Glutamatergic neuron (in vitro differentiated cells): ENCODE data around the gene SCT. TPM values are rescaled to one million over a fixed set of nuclear protein-coding genes. Genes with fewer than 3 reads are reported as not detected.
"Not testable (repeated sequence)": the region's sequence is repeated elsewhere in the genome, so short reads cannot be mapped to it uniquely, and the experiment has no call there.

Experiments
- DNase-seq: peaks from one replicate; pipeline ENCODE4 v3.0.0; 2022
- H3K27ac Mint-ChIP-seq: one replicate; pipeline ENCODE4 v1.8.0; 2020; ENCODE audit warnings: mild to moderate bottlenecking, mixed read lengths, inconsistent platforms; ENCODE audit not compliant: unreplicated experiment
- H3K27me3 Mint-ChIP-seq: one replicate; pipeline ENCODE4 v1.8.0; 2020; ENCODE audit warnings: mild to moderate bottlenecking, moderate library complexity, mixed read lengths, inconsistent platforms; ENCODE audit not compliant: unreplicated experiment
- H3K36me3 Mint-ChIP-seq: one replicate; pipeline ENCODE4 v1.8.0; 2020; ENCODE audit warnings: mild to moderate bottlenecking, mixed read lengths, inconsistent platforms; ENCODE audit not compliant: unreplicated experiment
- H3K4me1 Mint-ChIP-seq: one replicate; pipeline ENCODE4 v1.8.0; 2020; ENCODE audit warnings: mild to moderate bottlenecking, low read depth, mixed read lengths, inconsistent platforms; ENCODE audit not compliant: unreplicated experiment
- H3K4me3 Mint-ChIP-seq: one replicate; pipeline ENCODE4 v1.8.0; 2020; ENCODE audit warnings: mild to moderate bottlenecking, mixed read lengths, inconsistent platforms; ENCODE audit not compliant: unreplicated experiment
- H3K9me3 Mint-ChIP-seq: one replicate; pipeline ENCODE4 v1.8.0; 2020; ENCODE audit warnings: mild to moderate bottlenecking, moderate library complexity, mixed read lengths, inconsistent platforms; ENCODE audit not compliant: unreplicated experiment
- total RNA-seq: library from RNA; stranded (reverse); fragmentation: NEBNext Ultra II Directional; extraction: Animal tissue kit (Norgen Biotek cat#: 25700); gene quantifications from one replicate; pipeline ENCODE4 v1.2.1, GENCODE V29; 2021; ENCODE audit not compliant: unreplicated experiment
- TF ChIP-seq, protein P1 (sequence below): fragments of 200-600 bp; sonication (generic); IDR thresholded peaks from one replicate; pipeline ENCODE4 v1.5.0; 2021; ENCODE audit not compliant: partially characterized antibody, unreplicated experiment

SCT gene
- total RNA-seq, 1 donor from 2014 or later = not detected

DNA sequence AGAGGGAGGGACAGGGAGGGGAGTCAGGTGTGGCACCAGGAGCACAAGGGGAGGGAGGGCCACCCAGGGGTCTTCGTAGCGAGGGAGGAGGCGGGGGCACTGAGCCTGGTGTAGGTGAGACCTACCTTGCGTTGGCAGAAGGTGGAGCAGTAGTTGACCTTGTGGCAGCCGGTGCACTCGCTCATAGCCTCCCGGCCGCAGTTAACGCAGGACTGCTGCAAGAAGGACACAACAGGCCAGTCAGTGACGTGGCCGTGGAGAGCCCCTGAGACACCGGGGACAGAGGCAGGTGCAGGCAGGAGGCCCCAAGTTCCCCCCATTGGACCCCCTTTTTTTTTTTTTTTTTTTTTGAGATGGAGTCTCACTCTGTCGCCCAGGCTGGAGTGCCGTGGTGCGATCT is 26.9 kb upstream of the SCT start:
- H3K4me3 Mint-ChIP-seq = no peak overlapping the region
- no peaks in the 10 kb centered on the region for H3K4me1 Mint-ChIP-seq
- DNase-seq = no peak
- no peak overlapping the region for H3K27ac Mint-ChIP-seq
- TF ChIP-seq, protein P1, sequence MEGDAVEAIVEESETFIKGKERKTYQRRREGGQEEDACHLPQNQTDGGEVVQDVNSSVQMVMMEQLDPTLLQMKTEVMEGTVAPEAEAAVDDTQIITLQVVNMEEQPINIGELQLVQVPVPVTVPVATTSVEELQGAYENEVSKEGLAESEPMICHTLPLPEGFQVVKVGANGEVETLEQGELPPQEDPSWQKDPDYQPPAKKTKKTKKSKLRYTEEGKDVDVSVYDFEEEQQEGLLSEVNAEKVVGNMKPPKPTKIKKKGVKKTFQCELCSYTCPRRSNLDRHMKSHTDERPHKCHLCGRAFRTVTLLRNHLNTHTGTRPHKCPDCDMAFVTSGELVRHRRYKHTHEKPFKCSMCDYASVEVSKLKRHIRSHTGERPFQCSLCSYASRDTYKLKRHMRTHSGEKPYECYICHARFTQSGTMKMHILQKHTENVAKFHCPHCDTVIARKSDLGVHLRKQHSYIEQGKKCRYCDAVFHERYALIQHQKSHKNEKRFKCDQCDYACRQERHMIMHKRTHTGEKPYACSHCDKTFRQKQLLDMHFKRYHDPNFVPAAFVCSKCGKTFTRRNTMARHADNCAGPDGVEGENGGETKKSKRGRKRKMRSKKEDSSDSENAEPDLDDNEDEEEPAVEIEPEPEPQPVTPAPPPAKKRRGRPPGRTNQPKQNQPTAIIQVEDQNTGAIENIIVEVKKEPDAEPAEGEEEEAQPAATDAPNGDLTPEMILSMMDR = no peak
- H3K9me3 Mint-ChIP-seq = no peaks in the 10 kb centered on the region
- H3K27me3 Mint-ChIP-seq = no peaks in the 10 kb centered on the region
- no peaks in the 10 kb centered on the region for H3K36me3 Mint-ChIP-seq

- H3K4me1 Mint-ChIP-seq, H3K27ac Mint-ChIP-seq, H3K27me3 Mint-ChIP-seq, H3K36me3 Mint-ChIP-seq, H3K4me3 Mint-ChIP-seq, DNase-seq, H3K9me3 Mint-ChIP-seq: not testable (repeated sequence)
Measured at GRCh38 chr11:653136-653535, 26.2 kb upstream of the SCT start.

DNA sequence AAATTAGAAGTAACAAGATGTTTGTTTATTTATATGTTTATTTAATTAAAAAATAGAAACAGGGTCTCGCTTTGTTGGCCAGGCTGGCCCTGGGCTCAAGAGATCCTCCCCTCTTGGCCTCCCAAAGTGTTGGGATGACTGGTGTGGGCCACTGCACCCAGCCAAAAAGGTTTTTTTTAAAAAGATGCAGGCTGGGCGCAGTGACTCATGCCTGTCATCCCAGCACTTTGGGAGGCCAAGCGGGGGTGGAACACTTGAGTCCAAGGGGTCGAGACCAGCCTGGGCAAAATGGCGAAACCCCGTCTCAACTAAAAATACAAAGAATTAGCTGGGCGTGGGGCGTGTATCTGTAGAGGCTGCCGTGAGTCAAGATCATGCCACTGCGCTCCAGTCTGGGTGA is 23.5 kb upstream of the SCT start:
- Mint-ChIP-seq H3K4me3 (no peak overlapping the region), H3K9me3 (no peaks in the 10 kb centered on the region), H3K36me3 (no peaks in the 10 kb centered on the region), H3K4me1 (peaks cover 3% of the 10 kb centered on the region), H3K27ac (no peak overlapping the region), H3K27me3 (no peaks in the 10 kb centered on the region)
- DNase-seq = no peak
- TF ChIP-seq, protein P1 = no peak

GRCh38 chr11:647672-648158 is 20.7 kb upstream of the SCT start:
- not testable (repeated sequence) for H3K4me3 Mint-ChIP-seq, H3K36me3 Mint-ChIP-seq, H3K9me3 Mint-ChIP-seq, DNase-seq, H3K4me1 Mint-ChIP-seq, H3K27me3 Mint-ChIP-seq
- peak overlapping the region; percentile 6 for H3K27ac Mint-ChIP-seq

- H3K27me3 Mint-ChIP-seq = peaks cover 2% of the 10 kb centered on the region
- DNase-seq = no peak
- no peak overlapping the region for H3K27ac Mint-ChIP-seq
- peaks cover 3% of the 10 kb centered on the region for H3K4me1 Mint-ChIP-seq
- H3K4me3 Mint-ChIP-seq = no peak overlapping the region
- peaks cover 2% of the 10 kb centered on the region for H3K9me3 Mint-ChIP-seq
- no peaks in the 10 kb centered on the region for H3K36me3 Mint-ChIP-seq
- TF ChIP-seq, protein P1 = no peak
Measured at GRCh38 chr11:646214-646613, 19.2 kb upstream of the SCT start.

DNA sequence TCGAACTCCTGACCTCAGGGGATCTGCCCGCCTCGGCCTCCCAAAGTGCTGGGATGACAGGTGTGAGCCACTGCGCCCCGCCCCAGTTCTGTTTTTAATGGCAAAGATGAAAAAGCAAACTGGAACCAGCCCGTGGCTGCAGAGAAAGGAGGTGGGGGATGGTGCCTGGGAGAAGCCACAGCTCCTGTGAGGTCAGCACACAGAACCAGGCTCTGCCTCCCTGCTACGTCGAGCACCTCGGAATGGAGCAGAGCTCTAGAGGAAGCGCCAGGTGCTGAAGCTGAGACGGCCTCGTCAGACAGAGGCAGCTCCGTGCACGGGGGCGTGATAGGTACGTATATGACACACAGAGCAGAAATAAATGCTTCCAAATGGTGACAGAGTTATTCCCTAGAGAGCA is 18.6 kb upstream of the SCT start:
- Mint-ChIP-seq H3K27me3 (peaks cover 2% of the 10 kb centered on the region), H3K4me1 (peaks cover 3% of the 10 kb centered on the region), H3K4me3 (peak overlapping the region; percentile 11), H3K36me3 (no peaks in the 10 kb centered on the region), H3K27ac (no peak overlapping the region), H3K9me3 (peaks cover 2% of the 10 kb centered on the region)
- no peak for DNase-seq
- TF ChIP-seq, protein P1 = no peak
